Measurements from ENCODE around the gene CGNL1. TPM values are rescaled to one million over a fixed set of nuclear protein-coding genes. Genes with fewer than 3 reads are reported as not detected.

Gene CGNL1
- total RNA-seq, 1 donor from 2014 or later, result 31.9 TPM

- Histone ChIP-seq H3K4me3 (no peak overlapping the region), H3K36me3 (no peaks in the 10 kb centered on the region), H3K27ac (replicated peaks) (no peak overlapping the region), H3K9me3 (replicated peaks) (no peaks in the 10 kb centered on the region), H3K4me1 (peaks cover 8% of the 10 kb centered on the region), H3K27me3 (ENCODE audit: low read depth) (no peaks in the 10 kb centered on the region)
- DNase-seq, result no peak
- intact Hi-C loops (cut with micrococcal nuclease), result no loop called here
- TF ChIP-seq CTCF (IDR thresholded peaks at IDR 0.05; ENCODE audit: borderline replicate concordance), result no peak
Observed at GRCh38 chr15:57421110-57421509, 44.8 kb downstream of the CGNL1 start.

GRCh38 chr15:57421551-57421950 is 45.2 kb downstream of the CGNL1 start:
- Histone ChIP-seq H3K27ac (replicated peaks) (no peak overlapping the region), H3K4me3 (no peak overlapping the region), H3K36me3 (no peaks in the 10 kb centered on the region)

GRCh38 chr15:57422113-57422754 is 45.9 kb downstream of the CGNL1 start:
- TF ChIP-seq CTCF (IDR thresholded peaks at IDR 0.05; ENCODE audit: borderline replicate concordance), result no peak
- Histone ChIP-seq H3K9me3 (replicated peaks) (no peaks in the 10 kb centered on the region), H3K4me3 (no peak overlapping the region), H3K27ac (replicated peaks) (no peak overlapping the region), H3K4me1 (peaks cover 10% of the 10 kb centered on the region), H3K27me3 (ENCODE audit: low read depth) (no peaks in the 10 kb centered on the region), H3K36me3 (no peaks in the 10 kb centered on the region)
- DNase-seq, result no peak
- intact Hi-C loops (cut with micrococcal nuclease), result no loop called here

More at GRCh38 chr15:57421551-57421950, 45.2 kb downstream of the CGNL1 start:
- H3K27me3 ChIP-seq (ENCODE audit: low read depth), result no peaks in the 10 kb centered on the region
- peaks cover 5% of the 10 kb centered on the region for H3K4me1 ChIP-seq
- intact Hi-C loops (cut with micrococcal nuclease), result no loop called here
- DNase-seq, result no peak
- H3K9me3 ChIP-seq (replicated peaks), result no peaks in the 10 kb centered on the region
- TF ChIP-seq CTCF (IDR thresholded peaks at IDR 0.05; ENCODE audit: borderline replicate concordance), result no peak

GRCh38 chr15:57423599-57424140 is 47.4 kb downstream of the CGNL1 start:
- no peaks in the 10 kb centered on the region for H3K9me3 ChIP-seq (replicated peaks)
- no peak for DNase-seq
- H3K4me1 ChIP-seq, result peaks cover 24% of the 10 kb centered on the region
- TF ChIP-seq CTCF (IDR thresholded peaks at IDR 0.05; ENCODE audit: borderline replicate concordance), result no peak
- H3K27ac ChIP-seq (replicated peaks), result no peak overlapping the region
- no peaks in the 10 kb centered on the region for H3K27me3 ChIP-seq (ENCODE audit: low read depth)
- intact Hi-C loops (cut with micrococcal nuclease), result no loop called here
- H3K36me3 ChIP-seq, result no peaks in the 10 kb centered on the region
- no peak overlapping the region for H3K4me3 ChIP-seq

- Histone ChIP-seq H3K27ac (replicated peaks) (no peak overlapping the region), H3K36me3 (no peaks in the 10 kb centered on the region), H3K4me3 (no peak overlapping the region), H3K9me3 (replicated peaks) (no peaks in the 10 kb centered on the region), H3K27me3 (ENCODE audit: low read depth) (no peaks in the 10 kb centered on the region), H3K4me1 (peaks cover 29% of the 10 kb centered on the region)
- no peak for TF ChIP-seq CTCF (IDR thresholded peaks at IDR 0.05; ENCODE audit: borderline replicate concordance)
- intact Hi-C loops (cut with micrococcal nuclease), result no loop called here
- no peak for DNase-seq
Observed at GRCh38 chr15:57424628-57425405, 48.5 kb downstream of the CGNL1 start.
